ENCODE results near the gene ZDHHC13.
A peak's percentile ranks its signal among the peaks of the same experiment; 100 is the strongest.

GRCh38 chr11:19116971-19117759 is at the start of gene ZDHHC13:
- 0 out of 2 replicates have a peak, but pooled peaks have one; percentile 15 for TF ChIP-seq MAX (IDR thresholded peaks at IDR 0.05)
- TF ChIP-seq POLR2AphosphoS5 (IDR thresholded peaks at IDR 0.05; ENCODE audit: low read depth, low read length) = peak; percentile 82
- peak; percentile 32 to 57 (median 52); a peak in 4 of 6 replicates for TF ChIP-seq CTCF (IDR thresholded peaks at IDR 0.05 in 2 of 3, conservative IDR thresholded peaks at IDR 0.05 in 1 of 3; ENCODE audit: borderline replicate concordance in 1 of 3, insufficient read depth in 1 of 3, low read depth in 2 of 3, low read length in 2 of 3)
- TF ChIP-seq FOSL1 (IDR thresholded peaks at IDR 0.05; ENCODE audit: low read depth) = no peak
- no peak for TF ChIP-seq SRF (IDR thresholded peaks at IDR 0.05; ENCODE audit: low read depth)

Measured in HCT116 (cell line).